ENCODE data around the gene MED17.

MED17 gene

DNA sequence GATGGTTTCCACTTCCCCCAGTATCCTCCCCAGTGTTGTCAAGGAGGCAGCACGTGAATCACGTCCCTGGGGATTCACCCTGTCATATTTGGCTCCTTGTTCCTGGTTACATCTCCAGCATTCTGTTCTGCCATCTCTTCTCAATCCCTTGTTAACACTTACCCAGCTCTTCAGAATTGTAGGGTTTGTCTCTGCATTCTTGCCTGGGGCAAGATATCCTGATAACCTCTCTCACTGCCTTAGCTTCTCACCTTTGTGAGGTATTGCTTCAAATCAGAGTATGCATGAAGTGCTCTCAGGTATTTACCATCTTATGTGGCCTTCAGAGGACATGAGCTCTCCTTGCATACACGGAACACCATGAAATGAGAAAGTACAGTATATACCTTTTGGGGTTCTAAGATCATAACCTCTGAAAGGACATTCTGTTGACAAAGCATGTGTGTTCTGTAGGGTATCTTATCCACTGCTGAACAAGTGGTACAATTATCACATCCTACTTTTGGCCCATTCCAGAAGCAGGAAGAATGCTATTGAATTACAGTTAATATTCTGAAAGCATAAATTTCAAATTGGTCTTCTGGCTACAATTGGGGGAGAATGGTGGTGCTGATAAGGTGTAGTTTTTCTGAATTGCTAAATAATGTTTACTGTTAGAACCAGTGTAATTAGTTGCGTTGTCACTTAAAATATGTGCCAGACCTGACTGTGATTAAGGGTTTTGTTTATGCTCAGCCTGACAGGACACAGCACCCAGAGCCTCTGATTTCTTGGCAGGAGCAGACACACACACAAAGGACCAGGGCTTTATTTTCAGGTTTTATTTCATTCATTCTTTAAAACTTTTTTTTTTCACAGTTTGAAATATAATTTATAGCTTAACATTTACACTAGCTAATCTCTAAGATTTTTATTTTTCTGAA is 33.6 kb downstream of the MED17 start:
- no peak for DNase-seq (ENCODE audit: low read depth)

- no peak for DNase-seq (ENCODE audit: low read depth)
Measured at GRCh38 chr11:93819966-93820695, 36.0 kb downstream of the MED17 start.

DNA sequence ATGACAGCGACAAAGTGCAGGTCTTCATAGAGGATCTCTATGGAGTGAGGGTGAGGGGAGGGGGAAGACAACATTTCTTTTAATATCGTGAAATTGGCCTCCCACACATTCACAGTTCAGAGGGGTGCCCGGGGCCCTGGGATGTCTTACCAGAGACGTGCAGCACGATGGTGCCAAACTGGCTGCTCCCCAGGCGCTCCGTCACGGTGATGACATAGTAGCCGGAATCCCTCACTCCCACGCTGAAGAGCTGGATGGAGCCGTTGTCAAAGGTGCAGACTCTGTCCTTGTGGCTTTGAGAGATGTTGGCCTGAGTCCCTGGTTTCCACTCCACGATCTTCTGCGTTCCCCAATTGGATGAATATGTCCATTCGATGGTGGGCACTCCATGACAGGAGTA is 36.8 kb downstream of the MED17 start:
- no peak for DNase-seq (ENCODE audit: low read depth)

- no peak for DNase-seq (ENCODE audit: low read depth)
Measured at GRCh38 chr11:93821617-93822016, 37.5 kb downstream of the MED17 start.

- DNase-seq (ENCODE audit: low read depth), result no peak
Measured at GRCh38 chr11:93822359-93822758, 38.3 kb downstream of the MED17 start.

DNA sequence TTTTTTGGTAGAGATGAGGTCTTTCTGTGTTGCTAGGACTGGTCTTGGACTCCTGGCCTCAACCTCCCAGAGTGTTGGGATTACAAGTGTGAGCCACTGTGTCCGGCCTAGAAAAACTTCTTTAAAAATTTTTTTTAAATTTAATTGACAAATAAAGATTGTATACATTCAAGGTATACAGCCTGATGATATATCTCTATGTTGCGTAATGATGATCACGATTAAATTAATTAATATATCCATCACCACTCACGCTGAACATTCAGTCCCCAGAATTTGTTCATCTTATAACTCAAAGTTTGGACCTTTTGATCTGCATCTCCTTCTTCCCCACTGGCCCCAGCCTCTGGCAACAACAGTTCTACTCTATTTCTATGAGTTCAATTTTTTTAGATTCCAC is 39.1 kb downstream of the MED17 start:
- no peak for DNase-seq (ENCODE audit: low read depth)

- no peak for DNase-seq (ENCODE audit: low read depth)
Measured at GRCh38 chr11:93827363-93827762, 43.3 kb downstream of the MED17 start.

- no peak for DNase-seq (ENCODE audit: low read depth)
Measured at GRCh38 chr11:93829598-93829997, 45.5 kb downstream of the MED17 start.

DNA sequence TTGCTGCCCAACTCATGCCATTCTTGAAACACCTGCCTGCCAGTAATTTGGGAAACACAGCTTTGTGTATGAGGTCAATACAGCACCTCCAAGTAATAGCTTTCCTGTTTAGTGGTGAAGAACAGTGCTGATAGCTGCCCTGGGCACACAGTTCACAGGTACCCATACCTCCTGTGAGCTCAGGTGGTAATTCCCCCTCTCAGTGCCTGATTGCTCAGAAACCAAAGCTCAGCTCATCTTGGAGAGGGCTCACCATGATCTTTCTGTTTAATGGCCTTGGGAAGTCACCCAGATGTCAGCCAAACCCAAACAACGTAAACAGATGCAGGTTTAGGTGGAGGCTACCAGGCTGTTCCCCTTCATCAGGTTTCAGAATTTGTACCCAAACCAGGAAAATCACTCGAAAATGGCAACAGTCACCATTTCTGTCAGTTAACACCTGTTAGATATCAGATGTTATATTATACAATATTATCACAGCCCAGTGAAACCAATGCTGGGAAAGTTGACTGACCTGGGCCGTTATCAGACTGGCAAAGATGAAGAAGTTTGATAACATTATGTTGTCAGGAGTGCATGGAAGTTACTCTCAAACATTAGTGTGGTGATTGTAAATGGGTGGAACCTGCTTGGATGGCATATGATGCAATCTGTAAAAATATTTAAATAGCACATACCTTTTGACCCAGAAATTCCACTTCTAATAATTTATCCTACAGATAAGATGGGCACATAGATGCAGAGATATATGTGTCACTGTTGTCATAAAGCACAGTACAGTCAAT is 47.5 kb downstream of the MED17 start:
- DNase-seq (ENCODE audit: low read depth), result no peak

GRCh38 chr11:93832780-93833179 is 48.7 kb downstream of the MED17 start:
- DNase-seq (ENCODE audit: low read depth), result no peak

- DNase-seq (ENCODE audit: low read depth), result no peak
Measured at GRCh38 chr11:93838967-93839366, 54.9 kb downstream of the MED17 start.

DNA sequence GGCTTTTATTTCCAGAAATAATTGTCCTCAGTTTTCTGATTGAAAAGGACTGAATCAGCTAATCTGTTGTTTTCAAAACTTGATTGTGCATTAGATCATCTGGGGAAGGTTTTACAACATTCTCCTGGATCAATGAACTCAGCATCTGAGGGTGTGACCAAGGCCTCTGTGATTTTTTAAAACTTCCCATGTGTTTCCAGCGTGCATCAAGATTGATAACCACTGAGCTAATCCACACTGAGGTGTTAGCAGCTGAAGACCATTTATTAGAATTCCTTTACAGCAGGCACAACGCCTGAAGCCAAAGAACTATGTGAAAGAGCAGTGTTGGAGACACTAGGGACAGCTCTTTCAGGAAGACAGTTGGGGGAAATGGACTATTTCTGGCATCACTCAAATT is 56.1 kb downstream of the MED17 start:
- no peak for DNase-seq (ENCODE audit: low read depth)

- DNase-seq (ENCODE audit: low read depth), result no peak
Measured at GRCh38 chr11:93840981-93841380, 56.9 kb downstream of the MED17 start.

GRCh38 chr11:93841446-93841845 is 57.4 kb downstream of the MED17 start:
- DNase-seq (ENCODE audit: low read depth), result no peak

GRCh38 chr11:93842034-93842433 is 58.0 kb downstream of the MED17 start:
- no peak for DNase-seq (ENCODE audit: low read depth)

DNA sequence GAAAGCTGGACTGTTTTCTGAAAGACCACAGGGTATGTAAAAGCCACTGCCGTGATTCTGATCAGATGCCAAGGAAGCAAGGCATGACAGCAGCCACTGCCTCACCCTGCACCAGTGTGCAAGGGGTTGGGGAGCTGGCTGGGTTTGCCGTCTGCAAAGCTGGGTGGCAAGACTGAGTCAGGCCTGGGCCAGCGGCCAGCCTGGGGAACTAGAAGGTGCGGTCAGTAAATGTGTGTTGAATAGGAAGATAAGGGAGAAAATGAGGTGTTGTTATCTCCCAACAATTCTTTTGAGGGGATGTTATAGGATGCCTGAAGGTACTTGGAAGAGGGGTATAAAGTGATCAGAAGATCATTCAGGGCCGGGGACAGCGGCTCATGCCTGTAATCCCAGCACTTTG is 58.4 kb downstream of the MED17 start:
- no peak for DNase-seq (ENCODE audit: low read depth)

DNA sequence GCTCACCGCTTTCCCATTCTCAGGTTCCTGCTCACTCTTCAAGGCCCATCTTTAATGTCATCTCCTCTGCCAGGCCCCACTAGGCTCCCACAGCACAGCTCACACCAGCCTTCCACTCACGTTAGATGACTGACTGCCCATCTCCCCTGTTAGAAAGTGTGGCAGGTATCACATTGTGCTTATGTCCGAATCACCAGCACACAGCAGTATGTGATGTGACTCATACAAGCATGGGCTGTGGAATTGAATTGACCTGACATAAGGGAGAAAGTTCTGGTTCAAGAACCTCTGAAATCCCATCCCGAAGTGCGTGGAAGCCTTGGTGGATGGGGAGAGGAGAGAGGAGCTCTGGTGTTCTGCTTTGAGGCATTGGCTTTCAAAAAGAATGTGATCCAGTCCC is 59.8 kb downstream of the MED17 start:
- no peak for DNase-seq (ENCODE audit: low read depth)

DNA sequence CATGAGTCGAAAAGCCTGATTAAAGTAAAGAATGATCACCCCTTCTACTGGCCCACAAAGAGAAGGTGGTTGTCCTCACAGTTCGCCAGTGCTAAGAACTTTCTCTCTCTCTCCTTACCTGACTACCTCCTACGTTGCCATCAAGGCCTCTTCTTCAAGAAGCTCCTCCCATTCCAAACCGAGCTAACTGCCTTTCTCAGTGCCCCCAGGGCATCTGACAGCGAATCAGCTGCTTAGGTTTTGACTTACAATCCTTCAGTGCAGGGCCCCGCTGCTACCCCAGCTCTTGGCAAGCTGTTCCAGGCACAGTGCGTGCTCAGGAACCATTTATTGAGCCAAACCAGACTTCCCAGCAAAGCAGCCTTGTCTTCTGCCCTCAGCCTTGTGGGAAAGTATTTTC is 60.5 kb downstream of the MED17 start:
- no peak for DNase-seq (ENCODE audit: low read depth)

DNA sequence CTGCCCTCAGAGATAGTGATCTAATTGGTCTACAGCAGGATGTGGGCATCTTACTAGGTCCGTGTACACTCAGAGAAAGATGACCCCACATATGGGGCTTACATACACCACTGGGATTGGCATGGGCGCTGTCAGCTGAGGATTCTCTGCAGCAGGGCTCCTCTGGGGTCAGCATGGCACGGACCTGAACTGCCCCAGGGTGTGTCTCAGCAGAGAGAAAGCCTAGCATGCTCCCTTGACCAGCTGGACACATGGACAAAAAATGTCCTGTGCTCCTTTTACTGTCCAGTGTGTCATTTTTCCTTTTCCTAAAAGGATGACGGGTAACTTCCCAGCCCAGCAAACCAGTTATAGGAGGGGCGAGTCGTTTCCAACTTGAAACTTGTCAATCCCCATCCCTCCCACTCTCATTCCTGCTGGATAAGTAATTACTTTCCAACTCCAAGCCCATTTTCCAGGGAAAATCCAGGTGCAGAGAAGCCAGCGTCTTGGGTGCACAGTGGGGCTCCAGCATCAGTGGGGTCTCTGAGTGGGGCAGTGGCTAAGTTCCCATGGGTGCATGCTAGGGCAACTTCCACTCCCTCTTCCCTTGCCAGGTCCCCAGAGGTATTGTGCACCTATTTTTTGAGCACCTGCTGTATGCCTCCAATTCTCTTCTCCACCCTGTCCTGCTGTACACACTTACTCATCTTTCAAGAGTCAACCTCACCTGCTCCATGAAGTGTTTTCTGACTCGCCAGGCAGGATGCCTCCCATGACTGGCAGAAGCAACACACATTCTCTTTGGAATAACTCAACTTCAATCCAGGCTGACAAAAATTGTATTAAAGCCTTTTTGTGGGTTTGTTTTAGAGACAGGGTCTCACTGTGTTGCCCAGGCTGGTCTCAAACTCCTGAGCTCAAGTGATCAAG is 61.4 kb downstream of the MED17 start:
- DNase-seq (ENCODE audit: low read depth), result no peak

- no peak for DNase-seq (ENCODE audit: low read depth)
Measured at GRCh38 chr11:93846411-93846810, 62.3 kb downstream of the MED17 start.

DNA sequence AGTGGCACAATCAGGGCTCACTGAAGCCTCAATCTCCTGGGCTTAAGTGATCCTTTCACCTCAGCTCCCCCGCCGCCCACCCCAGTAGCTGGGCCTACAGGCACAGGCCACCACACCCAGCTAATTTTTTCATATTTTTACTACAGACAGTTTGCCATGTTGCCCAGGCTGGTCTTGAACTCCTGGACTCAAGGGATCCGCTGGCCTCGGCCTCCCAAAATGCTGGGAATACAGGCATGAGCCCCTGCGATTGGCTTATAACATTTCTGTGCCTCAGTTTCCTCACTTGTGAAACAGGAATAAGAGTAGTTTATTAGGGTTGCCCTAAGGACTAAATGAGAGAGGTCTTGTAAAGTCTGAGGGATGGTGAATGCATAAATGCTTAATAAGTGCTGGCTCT is 65.1 kb downstream of the MED17 start:
- DNase-seq (ENCODE audit: low read depth), result no peak

Data from GM04504 (cell line).